GM12865 (cell line): ENCODE results near the gene MTHFD2L.
A peak's percentile ranks its signal among the peaks of the same experiment; 100 is the strongest.

ENCODE experiments used
- DNase-seq: peaks from one replicate; pipeline ENCODE4 v3.0.0; 2010; ENCODE audit warnings: low read depth
- H3K4me3 ChIP-seq: 2 replicates; pipeline ENCODE4 v1.5.1; 2011; ENCODE audit warnings: mild to moderate bottlenecking, low read depth, low read length, control low read depth
- TF ChIP-seq, protein P1 (sequence below): IDR thresholded peaks from 2 replicates; pipeline ENCODE4 v1.5.1; 2011; ENCODE audit warnings: low read length, control low read depth, low read depth, inconsistent platforms; ENCODE audit not compliant: insufficient read depth; ENCODE audit errors: missing control alignments

Gene MTHFD2L

DNA sequence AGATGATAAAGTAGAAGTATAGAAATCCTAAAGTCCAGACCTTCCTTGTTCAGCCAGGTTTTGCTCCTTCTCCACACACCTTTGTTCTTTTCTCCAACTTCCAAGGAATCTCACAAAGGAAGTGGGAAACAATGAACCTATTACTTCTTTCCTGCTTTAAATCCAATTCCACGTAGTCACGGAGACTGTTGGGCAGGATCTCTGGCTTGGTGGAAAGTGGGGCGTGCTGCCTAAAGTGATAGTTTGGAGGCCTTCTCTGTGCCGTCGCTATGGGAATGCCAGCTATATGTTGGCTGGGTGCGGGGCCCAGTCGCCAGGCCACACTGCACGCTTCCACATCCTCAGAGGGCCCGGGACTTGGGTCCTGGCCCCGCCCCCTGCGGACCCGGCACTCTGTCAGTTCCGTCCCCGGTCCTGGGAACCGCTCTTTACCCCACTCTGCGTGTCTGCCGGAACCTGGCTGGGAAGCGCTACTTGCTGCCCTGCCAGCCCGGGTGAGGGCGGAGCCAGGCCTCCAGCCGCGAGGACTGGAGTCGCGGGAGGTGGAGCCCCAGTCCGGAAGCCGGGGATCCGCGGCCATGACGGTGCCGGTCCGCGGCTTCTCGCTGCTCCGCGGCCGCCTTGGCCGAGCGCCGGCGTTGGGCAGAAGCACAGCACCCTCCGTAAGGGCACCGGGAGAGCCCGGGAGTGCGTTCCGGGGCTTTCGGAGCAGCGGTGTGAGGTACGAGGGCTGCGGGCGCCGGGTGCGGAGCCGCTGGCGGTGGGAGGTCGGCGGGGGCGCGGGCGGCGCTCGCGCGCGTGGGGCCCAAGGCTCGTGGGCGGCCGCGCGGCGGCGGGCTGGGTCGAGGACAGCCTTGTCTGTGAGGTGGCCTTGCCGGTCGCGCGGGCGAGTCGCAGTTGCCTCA is at the start of gene MTHFD2L:
Gene MTHFD2L, plus strand, starts transcription at position 558 of the 905 bp plus-strand sequence. Its CDS starts 21 bp downstream, at position 579.
- peak within 1 kb of the TSS; percentile 95 for H3K4me3 ChIP-seq
- TF ChIP-seq, protein P1, sequence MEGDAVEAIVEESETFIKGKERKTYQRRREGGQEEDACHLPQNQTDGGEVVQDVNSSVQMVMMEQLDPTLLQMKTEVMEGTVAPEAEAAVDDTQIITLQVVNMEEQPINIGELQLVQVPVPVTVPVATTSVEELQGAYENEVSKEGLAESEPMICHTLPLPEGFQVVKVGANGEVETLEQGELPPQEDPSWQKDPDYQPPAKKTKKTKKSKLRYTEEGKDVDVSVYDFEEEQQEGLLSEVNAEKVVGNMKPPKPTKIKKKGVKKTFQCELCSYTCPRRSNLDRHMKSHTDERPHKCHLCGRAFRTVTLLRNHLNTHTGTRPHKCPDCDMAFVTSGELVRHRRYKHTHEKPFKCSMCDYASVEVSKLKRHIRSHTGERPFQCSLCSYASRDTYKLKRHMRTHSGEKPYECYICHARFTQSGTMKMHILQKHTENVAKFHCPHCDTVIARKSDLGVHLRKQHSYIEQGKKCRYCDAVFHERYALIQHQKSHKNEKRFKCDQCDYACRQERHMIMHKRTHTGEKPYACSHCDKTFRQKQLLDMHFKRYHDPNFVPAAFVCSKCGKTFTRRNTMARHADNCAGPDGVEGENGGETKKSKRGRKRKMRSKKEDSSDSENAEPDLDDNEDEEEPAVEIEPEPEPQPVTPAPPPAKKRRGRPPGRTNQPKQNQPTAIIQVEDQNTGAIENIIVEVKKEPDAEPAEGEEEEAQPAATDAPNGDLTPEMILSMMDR = no peak
- DNase-seq = peak; percentile 93

DNA sequence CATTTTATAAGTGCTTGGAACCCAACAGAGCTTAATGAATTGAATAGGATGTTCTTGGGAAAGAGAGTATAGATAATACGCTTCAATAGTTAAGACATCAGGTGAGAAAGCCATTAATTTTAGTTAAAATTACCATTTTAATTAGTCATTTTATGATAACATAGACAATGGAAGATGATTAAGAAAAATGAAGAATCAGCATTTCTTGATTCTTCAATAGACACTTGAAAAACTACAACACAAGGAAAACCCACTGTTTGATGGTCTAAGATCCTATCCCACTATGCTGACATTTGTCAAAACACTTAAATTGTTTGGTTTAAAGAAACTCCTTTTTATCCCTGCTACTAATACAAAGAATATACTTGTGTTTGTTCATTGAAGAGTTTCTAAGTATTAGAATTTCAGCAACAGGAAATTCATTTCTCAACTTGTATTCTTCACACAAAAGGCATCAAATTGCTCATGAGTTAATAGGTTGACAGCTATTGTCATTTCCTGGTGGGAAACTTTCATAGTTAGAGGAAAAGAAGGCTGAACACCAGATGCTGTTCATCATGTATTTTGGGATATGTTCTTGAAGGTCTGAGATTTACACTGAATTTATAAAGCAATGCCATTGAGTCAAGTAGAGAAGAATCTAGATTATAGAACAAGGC is 49.3 kb upstream of the MTHFD2L start:
- TF ChIP-seq, protein P1 = no peak
- no peak overlapping the region for H3K4me3 ChIP-seq
- no peak for DNase-seq

DNA sequence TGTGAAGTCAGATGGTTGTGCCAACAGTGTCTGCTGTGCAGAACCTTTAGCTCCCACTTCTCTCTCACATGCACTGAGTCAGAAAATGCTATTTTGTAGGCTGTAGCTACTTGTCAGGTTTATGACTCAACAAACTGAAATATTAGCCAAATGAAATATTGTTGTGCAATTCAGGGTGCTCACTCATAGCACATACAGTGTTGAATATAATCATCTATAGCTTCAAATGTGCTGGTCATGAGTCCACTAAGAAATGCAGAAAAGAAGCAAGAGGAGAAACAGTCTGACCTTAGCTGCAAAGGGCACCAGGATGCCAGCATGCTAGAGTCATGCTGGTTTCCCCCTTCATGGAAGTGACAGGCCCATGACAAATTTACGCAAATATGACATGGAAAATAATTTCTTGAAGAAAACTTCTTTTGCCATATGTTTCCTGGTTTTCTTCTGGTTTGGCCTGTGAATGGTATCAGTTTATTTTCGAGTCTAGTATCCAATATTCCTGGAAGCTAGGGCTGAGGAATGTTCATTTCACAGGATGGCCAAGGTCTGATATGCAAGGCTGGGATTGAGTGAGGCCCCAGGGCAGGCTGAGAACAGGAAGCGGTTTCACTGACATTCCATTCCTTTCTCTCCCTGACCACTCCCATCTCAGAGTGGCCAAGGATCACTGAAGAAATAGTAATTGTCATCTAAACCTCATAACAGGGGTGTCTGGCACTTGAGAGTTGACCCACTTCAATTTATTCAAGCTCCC is 48.6 kb upstream of the MTHFD2L start:
- TF ChIP-seq, protein P1 = no peak
- no peak for DNase-seq
- H3K4me3 ChIP-seq = no peak overlapping the region

DNA sequence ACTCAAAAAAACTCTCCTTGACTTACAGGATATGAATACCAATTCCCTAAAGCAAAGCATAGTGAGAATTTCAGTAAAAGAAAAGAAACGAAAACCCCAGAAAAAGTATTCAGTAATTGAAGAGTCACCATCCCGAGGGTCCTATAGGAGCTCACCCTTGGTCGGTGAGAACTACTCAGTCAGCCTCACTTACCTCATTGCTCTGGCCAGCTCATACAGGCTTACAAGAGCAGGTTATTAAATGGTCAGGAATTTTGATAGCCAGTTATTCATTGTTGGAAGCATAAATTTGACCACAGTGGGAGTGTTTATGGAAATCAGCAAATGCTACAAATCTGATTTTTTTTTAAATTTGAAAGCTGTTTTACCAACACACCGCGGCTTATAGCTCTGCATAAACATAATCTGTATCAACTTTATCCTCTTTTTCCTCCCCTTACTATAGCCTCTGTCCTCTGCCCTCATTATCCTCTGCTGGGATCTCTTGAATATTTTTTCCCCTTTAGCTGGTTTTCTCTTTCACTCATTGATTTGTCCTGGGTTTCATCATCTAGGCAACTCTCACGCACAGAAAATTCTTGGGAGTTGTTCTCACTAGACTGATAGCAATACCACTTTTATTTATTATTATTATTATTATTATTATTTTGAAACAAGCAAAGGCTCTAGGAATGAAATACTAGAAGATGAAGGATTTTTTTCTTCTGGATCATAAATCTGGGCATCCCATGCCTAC is 47.9 kb upstream of the MTHFD2L start:
- DNase-seq = no peak
- TF ChIP-seq, protein P1 = no peak
- no peak overlapping the region for H3K4me3 ChIP-seq

DNA sequence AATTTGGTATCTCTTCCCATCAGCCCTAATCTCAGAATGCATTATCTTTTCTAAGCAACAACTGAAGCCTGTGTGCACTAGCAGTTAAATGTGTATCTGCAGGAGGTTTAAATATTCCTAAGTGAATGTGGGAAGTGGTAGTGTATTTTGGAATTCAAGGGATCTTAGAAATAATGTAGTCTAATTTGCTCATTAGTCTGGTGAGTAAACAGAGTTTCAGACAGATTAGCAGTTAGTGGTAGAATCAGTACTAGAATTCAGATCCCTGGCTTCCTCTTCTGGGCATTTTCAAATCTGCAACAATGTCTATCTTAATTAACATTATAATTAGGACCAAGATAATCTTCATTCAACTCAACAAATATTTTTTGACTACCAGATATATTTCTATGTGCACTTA is 47.2 kb upstream of the MTHFD2L start:
- TF ChIP-seq, protein P1 = no peak
- no peak for DNase-seq
- no peak overlapping the region for H3K4me3 ChIP-seq

DNA sequence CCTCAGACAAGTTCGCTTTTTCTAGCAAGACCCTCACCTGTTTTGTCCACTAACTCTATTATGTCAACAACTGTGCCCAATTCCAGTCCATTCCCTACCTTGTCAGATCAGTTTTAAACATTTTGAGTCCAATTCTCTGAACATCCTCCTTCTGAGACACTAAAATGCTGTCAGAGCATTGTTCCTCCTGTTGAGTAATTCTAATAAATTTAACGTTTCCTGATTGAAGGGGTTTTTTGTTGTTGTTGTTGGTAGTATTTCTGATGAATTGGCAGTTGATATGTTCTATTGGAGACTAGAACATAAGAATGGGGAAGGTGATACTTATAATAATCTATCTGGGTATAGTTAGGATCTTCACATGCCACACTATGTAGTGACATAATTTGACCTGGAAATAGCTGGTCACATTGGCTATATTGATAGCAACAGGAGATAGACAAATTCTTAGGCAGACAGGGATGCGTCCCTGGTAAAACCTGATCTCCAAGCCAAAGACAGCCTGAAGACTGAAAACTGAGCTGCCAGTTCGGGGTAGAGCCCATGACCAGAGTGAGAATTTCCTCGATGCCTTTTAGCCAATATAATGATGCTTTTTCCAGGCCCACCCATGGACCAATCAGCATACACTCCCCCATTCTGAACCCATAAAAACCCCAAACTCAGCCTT is 46.5 kb upstream of the MTHFD2L start:
- DNase-seq = no peak
- no peak overlapping the region for H3K4me3 ChIP-seq
- TF ChIP-seq, protein P1 = no peak
